NCI-H82 treated with DMSO at 0.1 percent for 48 hours (cell line): ENCODE results near the gene TMEM95.

Experiments
- DNase-seq: peaks from one replicate; lab custom pipeline; 2025; ENCODE audit not compliant: unreplicated experiment; lab: John Stamatoyannopoulos, UW

Gene TMEM95

GRCh38 chr17:7355053-7355452, at the start of gene TMEM95:
Gene TMEM95 (plus strand): TSS chr17:7355156. CDS start chr17:7355205, 49 bp downstream.
- DNase-seq = no peak

GRCh38 chr17:7306911-7307685, 47.9 kb upstream of the TMEM95 start, which contains the start of gene EIF5A:
Gene EIF5A (plus strand): TSS chr17:7307628. CDS start chr17:7309636, 2,008 bp downstream.
- peak; percentile 100 for DNase-seq

GRCh38 chr17:7307686-7308624, 47.0 kb upstream of the TMEM95 start:
- DNase-seq = no peak

- DNase-seq = peak; percentile 60
Measured at GRCh38 chr17:7308625-7309433, 46.1 kb upstream of the TMEM95 start.

- no peak for DNase-seq
Measured at GRCh38 chr17:7309628-7310027, 45.3 kb upstream of the TMEM95 start.

- DNase-seq = no peak
Measured at GRCh38 chr17:7311110-7311705, 43.7 kb upstream of the TMEM95 start.

GRCh38 chr17:7312432-7313087, 42.4 kb upstream of the TMEM95 start:
- no peak for DNase-seq

- peak; percentile 17 for DNase-seq
Measured at GRCh38 chr17:7313088-7313889, 41.7 kb upstream of the TMEM95 start.

GRCh38 chr17:7313890-7314718, 40.9 kb upstream of the TMEM95 start:
- DNase-seq = no peak

GRCh38 chr17:7314719-7315569, 40.0 kb upstream of the TMEM95 start, which contains the start of gene GPS2:
Gene GPS2 (minus strand): TSS chr17:7315360. CDS start chr17:7315052, 308 bp downstream.
- DNase-seq = peak; percentile 59

- no peak for DNase-seq
Measured at GRCh38 chr17:7315570-7316235, 39.3 kb upstream of the TMEM95 start.

GRCh38 chr17:7317161-7317803, 37.7 kb upstream of the TMEM95 start:
- no peak for DNase-seq

- no peak for DNase-seq
Measured at GRCh38 chr17:7318121-7318860, 36.7 kb upstream of the TMEM95 start.

GRCh38 chr17:7321466-7321865, 33.5 kb upstream of the TMEM95 start:
- no peak for DNase-seq

- no peak for DNase-seq
Measured at GRCh38 chr17:7322520-7323194, 32.3 kb upstream of the TMEM95 start.
